Left lung (tissue), 10 donors: ENCODE data around the gene GJB5. TPM values are rescaled to one million over a fixed set of nuclear protein-coding genes. Genes with fewer than 3 reads are reported as not detected.
A peak's percentile ranks its signal among the peaks of the same experiment; 100 is the strongest.
"Not testable (repeated sequence)": the region's sequence is repeated elsewhere in the genome, so short reads cannot be mapped to it uniquely, and the experiment has no call there.

Experiments used
- ATAC-seq: fragments of 200-7000 bp; cut with Tn5 transposase; one replicate; pipeline ENCODE4 v1.9.1; 2020; ENCODE audit warnings: moderate library complexity
- DNase-seq, 4 donors: peaks; one replicate each; pipeline ENCODE4 v3.0.0-alpha.2; 2013 to 2020
- H3K27ac ChIP-seq, 2 donors: fragments of 200-600 bp; sonication (generic) in 1 of 2; one replicate each; pipeline versions ENCODE4 v1.5.0 to v1.8.0; 2020 to 2021
- H3K27me3 ChIP-seq, 2 donors: fragments of 200-600 bp; sonication (generic) in 1 of 2; one replicate each; pipeline versions ENCODE4 v1.5.0 to v1.8.0; 2020 to 2021
- H3K36me3 ChIP-seq, 2 donors: fragments of 200-600 bp; sonication (generic) in 1 of 2; one replicate each; pipeline versions ENCODE4 v1.5.0 to v1.8.0; 2020 to 2021
- H3K4me1 ChIP-seq, 2 donors: fragments of 200-600 bp; one replicate each; pipeline ENCODE4 v1.8.0; 2021
- H3K4me3 ChIP-seq, 2 donors: fragments of 200-600 bp; sonication (generic) in 1 of 2; one replicate each; pipeline versions ENCODE4 v1.5.0 to v1.8.0; 2020 to 2021; ENCODE audit warnings: mild to moderate bottlenecking in 1 of 2
- H3K9me3 ChIP-seq, 2 donors: fragments of 200-600 bp; sonication (generic) in 1 of 2; one replicate each; pipeline versions ENCODE4 v1.5.0 to v1.8.0; 2020 to 2021
- CTCF ChIP-seq, 2 donors: fragments of 200-600 bp; sonication (generic) in 1 of 2; IDR thresholded peaks; one replicate each; pipeline versions ENCODE4 v1.5.0 to v1.8.0; 2021; ENCODE audit warnings: antibody characterized with exemption in 2 of 2
- intact Hi-C, 2 donors: fragments of 100-400 bp; cut with DNase I; formaldehyde crosslinking; loops; one replicate each; pipeline versions ENCODE4 v1.11.2 to v1.14.2; 2022
- polyA plus RNA-seq, 6 donors: library from polyadenylated mRNA; unstranded; fragments of 120-200 nt; gene quantifications; one replicate each; pipeline ENCODE4 v1.2.1, GENCODE V29; 2013; ENCODE audit not compliant: insufficient read length in 6 of 6
- total RNA-seq, 2 donors: library from RNA; stranded (reverse); fragmentation: NEBNext Ultra II Directional; extraction: Animal tissue kit (Norgen Biotek cat#: 25700); gene quantifications; one replicate each; pipeline ENCODE4 v1.2.1, GENCODE V29; 2021
- donor health status: DM: no; HTN: yes; CAD: no.
- donor health status: DM: no; HTN: no; CAD: no.

Gene GJB5
- total and polyA plus RNA-seq, 8 donors = 0.17 to 0.43 (median 0.24) TPM; not detected in 2

GRCh38 chr1:34763142-34763781, 8.4 kb downstream of the GJB5 start:
- ATAC-seq (peak; percentile 44), DNase-seq (peak in 1 of 4 donors; percentile 13)
- no peaks in the 10 kb centered on the region for H3K36me3 ChIP-seq
- H3K4me3 ChIP-seq = no peak overlapping the region
- peaks cover 0 to 5% of the 10 kb centered on the region in 2 donors for H3K27me3 ChIP-seq
- no peaks in the 10 kb centered on the region for H3K4me1 ChIP-seq
- intact Hi-C loops = no loop called here
- no peaks in the 10 kb centered on the region for H3K9me3 ChIP-seq
- TF ChIP-seq CTCF (IDR thresholded peaks at IDR 0.05) = no peak
- H3K27ac ChIP-seq = no peak overlapping the region

GRCh38 chr1:34768856-34769255, 14.0 kb downstream of the GJB5 start:
- Histone ChIP-seq H3K4me1 (no peaks in the 10 kb centered on the region), H3K27ac (no peak overlapping the region), H3K4me3 (no peak overlapping the region), H3K27me3 (peaks cover 0 to under 1% of the 10 kb centered on the region in 2 donors), H3K36me3 (no peaks in the 10 kb centered on the region), H3K9me3 (no peaks in the 10 kb centered on the region)
- no peak for DNase-seq
- no peak for TF ChIP-seq CTCF (IDR thresholded peaks at IDR 0.05)
- intact Hi-C loops = no loop called here
- ATAC-seq = no peak

GRCh38 chr1:34770891-34771504, 16.2 kb downstream of the GJB5 start:
- intact Hi-C loops = no loop called here
- Histone ChIP-seq H3K4me1 (no peaks in the 10 kb centered on the region), H3K27ac (no peak overlapping the region), H3K9me3 (no peaks in the 10 kb centered on the region), H3K27me3 (peaks cover 0 to 7% of the 10 kb centered on the region in 2 donors), H3K4me3 (no peak overlapping the region), H3K36me3 (no peaks in the 10 kb centered on the region)
- no peak for DNase-seq
- ATAC-seq = no peak
- TF ChIP-seq CTCF (IDR thresholded peaks at IDR 0.05) = no peak

DNA sequence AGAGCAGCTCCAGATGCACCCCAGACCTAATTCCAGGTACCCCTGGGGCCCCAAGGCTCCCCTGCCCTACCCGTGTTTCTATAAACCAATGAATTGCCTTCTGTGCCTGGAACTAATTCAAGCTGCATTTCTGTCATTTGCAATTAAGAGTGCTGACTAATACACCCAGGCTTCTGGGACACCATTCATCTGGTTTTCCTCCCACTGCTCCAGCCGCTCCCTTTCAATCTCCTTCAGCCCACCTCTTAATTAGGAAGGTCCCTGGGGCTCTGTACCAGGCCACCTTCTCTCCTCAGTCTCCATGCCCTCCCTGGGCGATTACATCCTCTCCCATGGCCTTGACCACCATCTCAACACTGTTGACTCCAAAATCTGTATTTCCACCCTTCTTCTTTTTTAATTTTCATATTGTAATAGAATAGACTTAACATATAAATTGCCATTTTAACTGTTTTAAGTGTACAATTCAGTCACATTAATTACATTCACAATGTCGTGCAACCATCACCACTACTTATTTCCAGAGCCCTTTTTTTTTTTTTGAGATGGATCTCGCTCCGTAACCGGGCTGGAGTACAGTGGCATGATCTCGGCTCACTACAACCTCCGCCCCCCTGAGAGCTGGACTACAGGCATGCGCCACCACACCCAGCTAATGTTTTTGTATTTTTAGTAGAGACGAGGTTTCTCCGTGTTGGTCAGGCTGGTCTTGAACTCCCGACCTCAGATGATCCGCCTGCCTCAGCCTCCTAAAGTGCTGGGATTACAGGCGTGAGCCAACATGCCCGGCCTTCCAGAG, 16.9 kb downstream of the GJB5 start:
- intact Hi-C loops = no loop called here
- no peak for ATAC-seq

GRCh38 chr1:34773114-34773513, 18.3 kb downstream of the GJB5 start:
- H3K9me3 ChIP-seq, H3K4me3 ChIP-seq, intact Hi-C loops, H3K4me1 ChIP-seq, H3K36me3 ChIP-seq, DNase-seq, H3K27ac ChIP-seq, ATAC-seq: not testable (repeated sequence)
- H3K27me3 ChIP-seq = peaks cover 0 to 22% of the 10 kb centered on the region in 2 donors

More for the DNA sequence above, 16.9 kb downstream of the GJB5 start:
- H3K4me3 ChIP-seq = no peak overlapping the region
- H3K36me3 ChIP-seq = no peaks in the 10 kb centered on the region
- H3K27ac ChIP-seq = no peak overlapping the region
- DNase-seq = no peak
- no peaks in the 10 kb centered on the region for H3K4me1 ChIP-seq
- TF ChIP-seq CTCF (IDR thresholded peaks at IDR 0.05) = no peak
- peaks cover 0 to 14% of the 10 kb centered on the region in 2 donors for H3K27me3 ChIP-seq
- no peaks in the 10 kb centered on the region for H3K9me3 ChIP-seq
